Activated B cell treated with CpG ODN at 0.5 μM for 24 hours (primary cell): ENCODE data around the gene TMED6. TPM values are rescaled to one million over a fixed set of nuclear protein-coding genes. Genes with fewer than 3 reads are reported as not detected.
"Not testable (repeated sequence)": the region's sequence is repeated elsewhere in the genome, so short reads cannot be mapped to it uniquely, and the experiment has no call there.

ENCODE experiments used
- ATAC-seq: fragments of 200-7000 bp; cut with Tn5 transposase; one replicate; pipeline ENCODE4 v1.10.0; 2021; ENCODE audit warnings: low read depth, mild to moderate bottlenecking, moderate library complexity
- CTCF ChIA-PET: fragments of 350-600 bp; sonication (Branson Sonifier 250); formaldehyde crosslinking; loops from one replicate; lab custom pipeline; 2021; ENCODE audit warnings: antibody characterized with exemption; lab: Charles Lee
- POLR2A ChIA-PET: fragments of 350-600 bp; sonication (Branson Sonifier 250); formaldehyde crosslinking; loops from one replicate; lab custom pipeline; 2021; ENCODE audit warnings: antibody characterized with exemption; lab: Charles Lee
- DNase-seq: peaks from one replicate; pipeline ENCODE4 v3.0.0; 2022
- H3K27ac Mint-ChIP-seq: one replicate; pipeline ENCODE4 v1.8.0; 2020; ENCODE audit warnings: mixed read lengths
- H3K27me3 Mint-ChIP-seq: one replicate; pipeline ENCODE4 v1.8.0; 2021; ENCODE audit warnings: mixed read lengths
- H3K36me3 Mint-ChIP-seq: one replicate; pipeline ENCODE4 v1.8.0; 2021; ENCODE audit warnings: low read depth, mixed read lengths
- H3K4me1 Mint-ChIP-seq: one replicate; pipeline ENCODE4 v1.8.0; 2021; ENCODE audit warnings: mixed read lengths
- H3K4me3 Mint-ChIP-seq: one replicate; pipeline ENCODE4 v1.8.0; 2020; ENCODE audit warnings: mild to moderate bottlenecking, mixed read lengths
- H3K9me3 Mint-ChIP-seq: one replicate; pipeline ENCODE4 v1.8.0; 2020; ENCODE audit warnings: mixed read lengths
- intact Hi-C: fragments of 100-400 bp; cut with micrococcal nuclease; formaldehyde crosslinking; loops from one replicate; pipeline ENCODE4 v1.15.1; 2024
- total RNA-seq: library from RNA; stranded (reverse); gene quantifications from 2 replicates; pipeline ENCODE4 v1.2.3, GENCODE V29; 2022
- TF ChIP-seq, protein P1 (sequence below): fragments of 200-600 bp; IDR thresholded peaks from one replicate; pipeline ENCODE4 v1.8.0; 2022; ENCODE audit warnings: antibody characterized with exemption, mild to moderate bottlenecking

The TMED6 gene
- total RNA-seq, 1 donor from 2014 or later: 2.0 TPM

DNA sequence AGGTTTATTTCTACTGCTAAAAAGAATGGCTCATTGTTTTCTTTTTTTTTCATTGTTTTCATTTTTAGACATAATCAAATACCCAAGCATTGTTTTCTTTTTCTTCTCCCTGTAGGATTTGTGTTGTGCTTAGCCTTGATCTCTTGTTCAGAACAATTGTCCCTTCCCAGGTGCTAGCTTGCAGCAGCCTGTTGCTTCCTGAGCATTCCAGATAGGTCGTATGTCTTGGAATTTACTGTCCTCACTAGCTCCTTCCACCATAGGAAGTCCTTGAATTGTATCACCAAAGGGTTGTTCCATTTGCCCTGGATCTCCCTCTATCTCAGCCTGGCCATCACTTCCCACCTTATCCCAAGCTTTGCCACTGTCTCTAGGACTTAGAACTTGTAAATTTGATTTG lies 50.4 kb downstream of the TMED6 start:
- intact Hi-C loops: no loop called here
- POLR2A ChIA-PET: no interaction called here
- TF ChIP-seq, protein P1, sequence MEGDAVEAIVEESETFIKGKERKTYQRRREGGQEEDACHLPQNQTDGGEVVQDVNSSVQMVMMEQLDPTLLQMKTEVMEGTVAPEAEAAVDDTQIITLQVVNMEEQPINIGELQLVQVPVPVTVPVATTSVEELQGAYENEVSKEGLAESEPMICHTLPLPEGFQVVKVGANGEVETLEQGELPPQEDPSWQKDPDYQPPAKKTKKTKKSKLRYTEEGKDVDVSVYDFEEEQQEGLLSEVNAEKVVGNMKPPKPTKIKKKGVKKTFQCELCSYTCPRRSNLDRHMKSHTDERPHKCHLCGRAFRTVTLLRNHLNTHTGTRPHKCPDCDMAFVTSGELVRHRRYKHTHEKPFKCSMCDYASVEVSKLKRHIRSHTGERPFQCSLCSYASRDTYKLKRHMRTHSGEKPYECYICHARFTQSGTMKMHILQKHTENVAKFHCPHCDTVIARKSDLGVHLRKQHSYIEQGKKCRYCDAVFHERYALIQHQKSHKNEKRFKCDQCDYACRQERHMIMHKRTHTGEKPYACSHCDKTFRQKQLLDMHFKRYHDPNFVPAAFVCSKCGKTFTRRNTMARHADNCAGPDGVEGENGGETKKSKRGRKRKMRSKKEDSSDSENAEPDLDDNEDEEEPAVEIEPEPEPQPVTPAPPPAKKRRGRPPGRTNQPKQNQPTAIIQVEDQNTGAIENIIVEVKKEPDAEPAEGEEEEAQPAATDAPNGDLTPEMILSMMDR: no peak
- Mint-ChIP-seq H3K27me3 (no peaks in the 10 kb centered on the region), H3K36me3 (peaks cover 12% of the 10 kb centered on the region), H3K9me3 (no peaks in the 10 kb centered on the region), H3K4me1 (peaks cover 3% of the 10 kb centered on the region), H3K4me3 (no peak overlapping the region), H3K27ac (no peak overlapping the region)
- CTCF ChIA-PET: interaction anchor here (1.3 kb wide), 1 partner anchor 95 kb away, joined by 3 read pairs; no protein-coding TSS in a partner anchor
- ATAC-seq (no peak), DNase-seq (no peak)

DNA sequence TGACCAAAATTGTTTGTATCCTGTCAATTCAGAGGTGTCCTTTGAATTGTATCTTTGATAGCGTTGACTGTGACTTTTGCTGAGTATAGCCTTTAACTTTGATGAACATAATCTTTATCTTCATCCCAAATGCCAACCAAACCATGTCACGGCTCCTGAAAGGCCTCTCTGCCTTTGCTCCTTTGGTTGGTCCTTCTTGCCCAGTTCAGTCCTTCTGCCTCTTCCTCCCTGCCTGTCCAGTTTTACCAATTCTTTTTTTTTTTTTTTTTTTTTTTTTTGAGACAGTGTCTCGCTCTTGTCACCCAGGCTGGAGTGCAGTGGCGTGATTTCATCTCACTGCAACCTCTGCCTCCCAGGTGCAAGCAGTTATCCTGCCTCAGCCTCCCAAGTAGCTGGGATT lies 53.3 kb downstream of the TMED6 start:
- Mint-ChIP-seq H3K9me3 (no peaks in the 10 kb centered on the region), H3K27me3 (no peaks in the 10 kb centered on the region), H3K27ac (no peak overlapping the region), H3K4me1 (peaks cover 3% of the 10 kb centered on the region), H3K36me3 (peaks cover 12% of the 10 kb centered on the region), H3K4me3 (no peak overlapping the region)
- ATAC-seq (no peak), DNase-seq (no peak)
- CTCF ChIA-PET: no interaction called here
- TF ChIP-seq, protein P1: no peak
- POLR2A ChIA-PET: interaction anchor here (0.7 kb wide), 1 partner anchor 297 kb away, joined by 3 read pairs; no protein-coding TSS in a partner anchor
- intact Hi-C loops: no loop called here

DNA sequence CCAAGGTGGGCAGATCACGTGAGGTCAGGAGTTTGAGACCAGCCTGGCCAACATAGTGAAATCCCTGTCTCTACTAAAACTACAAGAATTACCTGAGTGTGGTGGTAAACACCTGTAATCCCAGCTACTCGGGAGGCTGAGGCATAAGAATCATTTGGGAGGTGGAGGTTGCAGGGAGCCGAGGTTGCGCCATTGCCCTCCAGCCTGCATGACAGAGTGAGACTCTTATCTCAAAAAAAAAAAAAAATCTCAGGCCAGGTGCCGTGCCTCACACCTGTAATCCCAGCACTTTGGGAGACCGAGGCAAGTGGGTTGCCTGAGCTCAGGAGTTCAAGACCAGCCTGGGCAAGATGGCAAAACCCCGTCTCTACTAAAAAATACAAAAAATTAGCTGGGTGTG lies 54.8 kb downstream of the TMED6 start:
- H3K27ac Mint-ChIP-seq, H3K27me3 Mint-ChIP-seq, H3K4me1 Mint-ChIP-seq, H3K4me3 Mint-ChIP-seq, H3K9me3 Mint-ChIP-seq, intact Hi-C loops, ATAC-seq, DNase-seq: not testable (repeated sequence)
- CTCF ChIA-PET: interaction anchor here (0.8 kb wide), 1 partner anchor 11 kb away, joined by 3 read pairs; no protein-coding TSS in a partner anchor
- peaks cover 12% of the 10 kb centered on the region for H3K36me3 Mint-ChIP-seq
- POLR2A ChIA-PET: interaction anchor here (0.7 kb wide), 2 partner anchors 14 to 41 kb away, joined by 3 to 5 read pairs; no protein-coding TSS in a partner anchor

DNA sequence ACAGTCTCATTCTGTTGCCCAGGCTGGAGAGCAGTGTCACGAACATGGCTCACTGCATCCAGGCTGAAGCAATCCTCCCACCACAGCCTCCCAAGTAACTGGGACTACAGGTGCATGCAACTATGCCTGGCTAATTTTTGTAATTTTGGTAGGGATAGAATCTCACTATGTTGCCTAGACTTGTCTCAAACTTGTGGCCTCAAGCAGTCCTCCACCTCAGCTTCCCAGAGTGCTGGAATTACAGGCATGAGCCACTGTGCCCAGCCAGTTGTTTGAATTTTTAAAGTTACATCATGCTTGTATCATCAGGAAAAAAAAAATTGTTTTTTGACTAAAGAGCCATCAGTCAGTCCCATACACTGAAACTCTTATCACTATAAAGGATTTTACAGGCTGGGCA lies 57.5 kb downstream of the TMED6 start:
- no peaks in the 10 kb centered on the region for H3K27me3 Mint-ChIP-seq
- CTCF ChIA-PET: no interaction called here
- intact Hi-C loops: no loop called here
- H3K27ac Mint-ChIP-seq: no peak overlapping the region
- ATAC-seq (no peak), DNase-seq (no peak)
- H3K36me3 Mint-ChIP-seq: peaks cover 3% of the 10 kb centered on the region
- H3K4me1 Mint-ChIP-seq: no peaks in the 10 kb centered on the region
- POLR2A ChIA-PET: no interaction called here
- H3K9me3 Mint-ChIP-seq: no peaks in the 10 kb centered on the region
- TF ChIP-seq, protein P1: no peak
- H3K4me3 Mint-ChIP-seq: no peak overlapping the region

DNA sequence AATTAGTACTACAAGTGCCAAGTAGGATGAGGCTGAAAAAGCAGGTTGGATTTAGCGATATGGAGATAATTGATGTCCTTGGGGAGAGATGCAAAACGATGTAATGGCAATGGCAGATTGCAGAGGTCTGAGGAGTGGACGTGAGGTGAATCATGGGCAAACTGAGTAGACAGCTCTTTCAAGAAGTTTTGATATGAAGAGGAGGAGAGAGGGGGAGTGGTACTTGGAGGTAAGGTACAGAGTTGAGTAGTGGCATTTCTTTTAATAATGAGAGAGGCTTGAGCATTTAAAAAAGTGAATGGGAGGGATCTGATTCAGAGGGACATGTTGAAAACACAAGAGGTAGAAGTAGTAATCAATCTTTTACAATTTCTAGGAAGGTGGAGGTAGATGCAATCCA lies 58.2 kb downstream of the TMED6 start:
- H3K9me3 Mint-ChIP-seq: no peaks in the 10 kb centered on the region
- H3K4me3 Mint-ChIP-seq: no peak overlapping the region
- DNase-seq (no peak), ATAC-seq (no peak)
- H3K27ac Mint-ChIP-seq: no peak overlapping the region
- ChIA-PET POLR2A (no interaction called here), CTCF (no interaction called here)
- intact Hi-C loops: no loop called here
- H3K36me3 Mint-ChIP-seq: peaks cover 3% of the 10 kb centered on the region
- H3K4me1 Mint-ChIP-seq: no peaks in the 10 kb centered on the region
- no peaks in the 10 kb centered on the region for H3K27me3 Mint-ChIP-seq
- TF ChIP-seq, protein P1: no peak

Other genes starting within 250 kb of the TMED6 start
- gene HAS3, start 246.1 kb downstream of the TMED6 start, total RNA-seq: 0.71 and 0.82 TPM in 2 replicates
- 134 and 143 TPM in 2 replicates for gene CHTF8, start 219.2 kb downstream of the TMED6 start, total RNA-seq
- 53.5 and 55.3 TPM in 2 replicates for gene UTP4, start 219.1 kb downstream of the TMED6 start, total RNA-seq
- 7.7 and 9.9 TPM in 2 replicates for gene SNTB2, start 164.6 kb downstream of the TMED6 start, total RNA-seq
- gene VPS4A, start 40.4 kb downstream of the TMED6 start, total RNA-seq: 34.2 and 41.7 TPM in 2 replicates
- 11.1 and 15.3 TPM in 2 replicates for gene PDF, start 21.2 kb downstream of the TMED6 start, total RNA-seq
- gene COG8, start 12.2 kb downstream of the TMED6 start, total RNA-seq: 40.5 and 45.4 TPM in 2 replicates
- gene NIP7, start 12.0 kb downstream of the TMED6 start, total RNA-seq: 42.4 and 44.3 TPM in 2 replicates
- gene TERF2, start 34.2 kb upstream of the TMED6 start, total RNA-seq: 48.4 and 50.3 TPM in 2 replicates
- gene CYB5B, start 72.8 kb upstream of the TMED6 start, total RNA-seq: 112 and 115 TPM in 2 replicates
- gene NFAT5, start 214.2 kb upstream of the TMED6 start, total RNA-seq: 39.9 and 48.3 TPM in 2 replicates